ENCODE data around the gene ROCK1. TPM values are rescaled to one million over a fixed set of nuclear protein-coding genes. Genes with fewer than 3 reads are reported as not detected.
"Not testable (repeated sequence)": the region's sequence is repeated elsewhere in the genome, so short reads cannot be mapped to it uniquely, and the experiment has no call there.

Gene ROCK1
- total RNA-seq = 58.9 and 68.2 TPM in 2 replicates

GRCh38 chr18:21111346-21112139 is at the start of gene ROCK1:
Gene ROCK1 (minus strand): TSS chr18:21111813. CDS start chr18:21110910, 903 bp downstream.
- peaks cover 13% of the 10 kb centered on the region for H3K4me1 Mint-ChIP-seq
- DNase-seq (peak; percentile 98), ATAC-seq (ENCODE audit: low read depth) (peak; percentile 89)
- H3K27ac Mint-ChIP-seq = peak within 1 kb of the TSS; percentile 97
- no peaks in the 10 kb centered on the region for H3K27me3 Mint-ChIP-seq
- POLR2A ChIA-PET = interaction anchor here (0.6 to 2.1 kb wide), 12 partner anchors 12 to 629 kb away, joined by 3 to 23 read pairs (median 6); partner anchors contain the start of genes ESCO1, MIB1 and SNRPD1
- H3K36me3 Mint-ChIP-seq (ENCODE audit: low read depth) = peaks cover 14% of the 10 kb centered on the region
- no peaks in the 10 kb centered on the region for H3K9me3 Mint-ChIP-seq
- TF ChIP-seq CTCF (IDR thresholded peaks at IDR 0.05) = no peak
- no peak within 1 kb of the TSS for H3K4me3 Mint-ChIP-seq
- CTCF ChIA-PET = interaction anchor here (0.8 to 1.0 kb wide), 2 partner anchors 22 to 109 kb away, joined by 3 to 4 read pairs; no protein-coding TSS in a partner anchor
- intact Hi-C loops (cut with micrococcal nuclease) = loop anchor here (1.0 to 5.0 kb wide), 3 partner anchors 489 to 630 kb away; partner anchors contain the start of genes ABHD3 and ESCO1

GRCh38 chr18:21155443-21155842 is 43.8 kb upstream of the ROCK1 start:
- Mint-ChIP-seq H3K27me3 (no peaks in the 10 kb centered on the region), H3K36me3 (ENCODE audit: low read depth) (no peaks in the 10 kb centered on the region), H3K9me3 (peaks cover 28% of the 10 kb centered on the region), H3K4me3 (no peak overlapping the region), H3K27ac (no peak overlapping the region), H3K4me1 (no peaks in the 10 kb centered on the region)
- DNase-seq (no peak), ATAC-seq (ENCODE audit: low read depth) (no peak)
- TF ChIP-seq CTCF (IDR thresholded peaks at IDR 0.05) = no peak
- POLR2A ChIA-PET = no interaction called here
- intact Hi-C loops (cut with micrococcal nuclease) = no loop called here
- CTCF ChIA-PET = no interaction called here

GRCh38 chr18:21146016-21146415 is 34.4 kb upstream of the ROCK1 start:
- no peak for ATAC-seq (ENCODE audit: low read depth)
- ChIA-PET CTCF (no interaction called here), POLR2A (no interaction called here)
- H3K4me1 Mint-ChIP-seq = no peaks in the 10 kb centered on the region
- TF ChIP-seq CTCF (IDR thresholded peaks at IDR 0.05) = no peak
- no peak overlapping the region for H3K4me3 Mint-ChIP-seq
- H3K9me3 Mint-ChIP-seq = no peaks in the 10 kb centered on the region
- no peak for DNase-seq
- no peaks in the 10 kb centered on the region for H3K27me3 Mint-ChIP-seq
- no peaks in the 10 kb centered on the region for H3K36me3 Mint-ChIP-seq (ENCODE audit: low read depth)
- no peak overlapping the region for H3K27ac Mint-ChIP-seq
- intact Hi-C loops (cut with micrococcal nuclease) = no loop called here

- no peaks in the 10 kb centered on the region for H3K9me3 Mint-ChIP-seq
- no peaks in the 10 kb centered on the region for H3K36me3 Mint-ChIP-seq (ENCODE audit: low read depth)
- DNase-seq (no peak), ATAC-seq (ENCODE audit: low read depth) (no peak)
- ChIA-PET POLR2A (no interaction called here), CTCF (no interaction called here)
- no peaks in the 10 kb centered on the region for H3K27me3 Mint-ChIP-seq
- no peak overlapping the region for H3K4me3 Mint-ChIP-seq
- no peak overlapping the region for H3K27ac Mint-ChIP-seq
- no peaks in the 10 kb centered on the region for H3K4me1 Mint-ChIP-seq
- intact Hi-C loops (cut with micrococcal nuclease) = no loop called here
- TF ChIP-seq CTCF (IDR thresholded peaks at IDR 0.05) = no peak
Observed at GRCh38 chr18:21145371-21145770, 33.8 kb upstream of the ROCK1 start.

- no peaks in the 10 kb centered on the region for H3K4me1 Mint-ChIP-seq
- CTCF ChIA-PET = no interaction called here
Observed at GRCh38 chr18:21141668-21142422, 30.2 kb upstream of the ROCK1 start.

GRCh38 chr18:21137719-21138488 is 26.3 kb upstream of the ROCK1 start:
- intact Hi-C loops (cut with micrococcal nuclease); CTCF ChIA-PET; H3K9me3 Mint-ChIP-seq; H3K4me1 Mint-ChIP-seq; H3K27me3 Mint-ChIP-seq; ATAC-seq (ENCODE audit: low read depth); DNase-seq; H3K36me3 Mint-ChIP-seq (ENCODE audit: low read depth); POLR2A ChIA-PET; H3K4me3 Mint-ChIP-seq; H3K27ac Mint-ChIP-seq: not testable (repeated sequence)

More at GRCh38 chr18:21141668-21142422, 30.2 kb upstream of the ROCK1 start:
- TF ChIP-seq CTCF (IDR thresholded peaks at IDR 0.05) = no peak
- POLR2A ChIA-PET = no interaction called here
- intact Hi-C loops (cut with micrococcal nuclease) = no loop called here
- Mint-ChIP-seq H3K9me3 (no peaks in the 10 kb centered on the region), H3K4me3 (no peak overlapping the region), H3K27me3 (no peaks in the 10 kb centered on the region), H3K36me3 (ENCODE audit: low read depth) (no peaks in the 10 kb centered on the region), H3K27ac (no peak overlapping the region)
- DNase-seq = no peak
- no peak for ATAC-seq (ENCODE audit: low read depth)
